Left renal cortex interstitium (tissue), 4 donors: ENCODE results near the gene PLCH2. TPM values are rescaled to one million over a fixed set of nuclear protein-coding genes. Genes with fewer than 3 reads are reported as not detected.

Source experiments
- DNase-seq, 4 donors: peaks; one replicate each; pipeline ENCODE4 v3.0.0-alpha.2; 2013; ENCODE audit warnings: low read depth in 4 of 4, low spot score in 2 of 4, missing footprints in 1 of 4
- polyA plus RNA-seq, 4 donors: library from polyadenylated mRNA; unstranded; fragments of 120-200 nt; gene quantifications; one replicate each; pipeline ENCODE4 v1.2.1, GENCODE V29; 2013; ENCODE audit not compliant: insufficient read length in 4 of 4

The PLCH2 gene
- polyA plus RNA-seq, 4 donors = 1.2 to 2.1 (median 1.5) TPM

DNA sequence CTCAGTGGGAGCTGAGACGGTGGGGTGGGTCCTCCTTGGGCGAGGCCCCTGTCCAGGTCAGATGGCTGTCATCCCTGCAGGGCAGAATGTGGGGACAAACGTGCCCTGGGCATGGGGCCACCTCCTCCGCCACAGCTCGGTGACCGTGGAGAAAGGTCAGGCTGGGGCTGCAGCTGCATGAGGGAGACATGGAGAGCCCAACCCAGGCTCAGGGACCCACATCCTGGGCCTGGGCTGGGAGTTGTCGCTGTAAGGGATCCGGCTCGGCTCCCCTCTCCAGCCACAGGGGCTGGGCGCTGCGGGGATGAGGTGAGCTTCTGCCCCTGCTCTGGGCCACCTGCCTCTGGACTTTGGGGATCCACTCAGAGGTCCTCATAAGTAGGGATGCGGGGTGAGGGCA lies 518 bp upstream of the PLCH2 start:
- DNase-seq = no peak

DNA sequence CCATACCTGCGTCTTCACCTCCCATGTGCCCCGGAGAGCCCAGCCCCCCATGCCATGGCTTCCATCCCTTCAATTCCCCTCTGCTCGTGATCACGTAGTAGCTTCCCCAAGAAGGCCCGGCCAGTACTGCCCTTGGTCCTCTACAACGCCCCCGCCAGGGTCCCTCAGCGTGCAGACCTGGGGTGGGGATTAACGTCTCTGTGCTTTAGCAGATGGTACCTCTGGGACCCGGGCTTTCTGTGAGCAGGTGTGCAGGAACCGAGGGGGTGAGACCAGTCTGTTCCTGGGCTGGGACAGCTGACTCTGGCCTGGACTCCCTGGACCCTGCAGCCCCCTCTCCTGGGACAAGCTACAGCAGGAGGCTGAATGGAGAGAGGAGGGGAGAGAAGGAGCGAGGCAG lies 1.2 kb downstream of the PLCH2 start:
- no peak for DNase-seq

DNA sequence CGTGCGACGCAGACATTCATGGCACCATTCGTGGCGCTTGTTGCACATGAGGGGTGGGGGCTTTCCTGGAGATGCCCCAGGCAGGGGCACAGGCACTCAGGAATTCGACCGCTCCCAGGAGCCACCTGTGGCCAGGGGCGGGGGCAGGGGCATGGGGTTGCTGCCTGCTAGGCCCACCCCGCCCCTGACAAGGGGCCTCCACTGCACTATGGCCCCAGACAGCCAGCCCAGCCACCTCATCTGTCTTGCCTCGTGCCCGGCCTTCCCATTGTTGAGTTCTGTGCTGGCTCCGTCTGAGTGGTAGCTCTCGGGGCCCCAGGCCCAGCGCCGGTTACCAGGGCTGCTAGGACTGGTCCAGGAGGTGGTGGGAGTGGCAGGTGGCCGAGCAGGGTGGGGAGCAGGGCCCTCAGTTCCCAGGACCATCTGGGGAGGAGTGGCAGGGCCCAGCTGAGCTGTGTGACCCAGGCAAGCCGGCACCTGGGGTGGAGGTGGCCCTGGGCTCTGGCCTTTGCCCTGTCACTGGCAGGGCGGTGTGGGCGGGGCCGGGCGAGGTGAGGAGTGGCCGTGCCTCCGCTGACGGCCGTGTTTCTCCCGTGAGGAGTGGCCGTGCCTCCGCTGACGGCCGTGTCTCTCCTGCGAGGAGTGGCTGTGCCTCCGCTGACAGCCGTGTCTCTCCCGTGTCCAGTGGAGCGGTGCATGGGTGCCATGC lies 1.9 kb downstream of the PLCH2 start:
- no peak for DNase-seq

- DNase-seq = no peak
Observed at GRCh38 chr1:2479186-2479585, 3.1 kb downstream of the PLCH2 start.

DNA sequence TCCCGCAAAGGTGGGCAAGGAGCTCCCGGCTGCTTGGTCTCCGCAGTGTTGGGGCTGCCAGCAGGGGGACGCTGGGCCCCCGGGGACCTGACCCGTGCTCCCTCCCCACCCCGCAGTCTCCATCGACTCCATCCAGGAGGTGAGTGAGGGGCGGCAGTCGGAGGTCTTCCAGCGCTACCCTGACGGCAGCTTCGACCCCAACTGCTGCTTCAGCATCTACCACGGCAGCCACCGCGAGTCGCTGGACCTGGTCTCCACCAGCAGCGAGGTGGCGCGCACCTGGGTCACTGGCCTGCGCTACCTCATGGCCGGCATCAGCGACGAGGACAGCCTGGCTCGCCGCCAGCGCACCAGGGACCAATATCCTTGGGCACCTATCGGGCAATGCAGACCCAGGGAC lies 3.5 kb downstream of the PLCH2 start:
- no peak for DNase-seq

GRCh38 chr1:2480236-2480985 lies 4.3 kb downstream of the PLCH2 start:
- DNase-seq = no peak

DNA sequence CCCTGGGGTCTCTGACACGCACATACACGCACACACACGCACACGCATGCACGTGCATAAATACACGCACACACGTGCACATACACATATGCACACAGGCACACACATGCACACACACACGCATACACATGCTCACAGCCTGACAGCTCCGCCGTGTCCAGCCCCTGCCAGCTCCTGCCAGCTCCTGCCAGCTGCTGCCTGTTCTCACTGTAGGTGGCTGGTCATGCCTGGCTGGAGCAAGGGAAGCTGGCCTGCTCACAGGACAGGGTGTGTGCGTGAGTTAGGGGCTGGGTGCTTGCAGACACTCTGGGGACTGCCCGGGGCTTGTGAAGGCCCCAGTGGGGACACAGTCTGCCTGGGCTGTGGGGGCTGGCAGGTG lies 4.9 kb downstream of the PLCH2 start:
- peak in 1 of 4 donors; percentile 59 for DNase-seq

DNA sequence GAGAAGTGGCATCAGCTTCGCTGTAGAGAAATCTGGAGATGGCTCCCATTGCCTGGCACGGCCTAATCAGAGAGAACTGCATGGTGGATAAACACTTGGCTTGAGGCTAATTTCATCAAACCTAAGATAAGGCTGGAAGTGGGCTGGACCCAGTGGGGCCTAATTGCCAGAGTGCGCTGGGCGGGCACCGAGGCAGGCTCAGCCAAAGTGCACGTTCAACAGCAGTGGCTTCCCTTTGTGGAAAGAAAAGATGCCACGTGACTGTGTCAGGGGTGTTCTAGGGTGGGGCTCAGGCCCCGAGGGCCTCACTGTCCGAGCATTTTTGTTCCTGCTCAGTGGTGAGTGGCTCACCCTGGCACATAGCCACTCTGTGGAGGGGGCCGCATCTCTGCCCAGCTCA lies 5.8 kb downstream of the PLCH2 start:
- no peak for DNase-seq

- DNase-seq = no peak
Observed at GRCh38 chr1:2482588-2482987, 6.5 kb downstream of the PLCH2 start.

DNA sequence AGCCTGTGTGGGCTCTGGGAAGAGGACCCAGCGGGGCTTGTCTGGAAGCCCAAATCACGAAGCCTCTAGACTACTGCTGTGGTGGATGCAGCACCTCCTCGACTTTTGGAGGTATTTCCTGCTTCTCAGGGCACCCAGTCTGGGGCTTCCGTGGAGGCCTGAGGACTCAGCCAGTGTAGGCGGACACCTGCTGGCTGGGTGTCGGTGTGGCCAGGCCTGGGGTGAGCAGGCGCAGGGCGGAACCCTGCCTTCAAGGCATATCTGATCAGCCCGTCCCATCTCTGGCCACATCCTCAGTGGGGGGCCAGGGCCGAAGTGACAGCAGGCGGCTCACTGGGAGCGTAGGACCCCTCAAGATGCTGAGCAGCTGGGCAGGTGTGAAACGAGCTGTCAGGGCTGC lies 6.9 kb downstream of the PLCH2 start:
- DNase-seq = no peak

DNA sequence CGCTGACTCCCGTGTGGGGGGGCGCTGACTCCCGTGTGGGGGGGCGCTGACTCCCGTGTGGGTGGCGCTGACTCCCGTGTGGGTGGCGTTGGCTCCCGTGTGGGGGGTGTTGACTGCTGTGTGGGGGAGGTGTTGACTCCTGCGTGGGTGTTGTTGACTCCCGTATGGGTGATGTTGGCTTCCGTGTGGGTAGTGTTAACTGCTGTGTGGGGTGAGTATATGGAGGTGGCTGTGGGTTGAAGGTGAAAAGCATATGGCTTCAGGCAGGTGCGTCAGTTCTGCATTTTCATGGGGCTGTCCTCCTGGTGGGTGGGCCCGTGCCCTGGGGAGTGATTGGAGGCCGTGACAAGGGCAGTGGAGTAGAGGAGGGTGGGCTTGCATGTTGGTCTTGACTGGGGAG lies 7.9 kb downstream of the PLCH2 start:
- DNase-seq = no peak

GRCh38 chr1:2486041-2486440 lies 10.0 kb downstream of the PLCH2 start:
- no peak for DNase-seq

- no peak for DNase-seq
Observed at GRCh38 chr1:2486558-2486957, 10.5 kb downstream of the PLCH2 start.

GRCh38 chr1:2488688-2489087 lies 12.6 kb downstream of the PLCH2 start:
- DNase-seq = no peak

- no peak for DNase-seq
Observed at GRCh38 chr1:2489615-2490014, 13.5 kb downstream of the PLCH2 start.

- no peak for DNase-seq
Observed at GRCh38 chr1:2492091-2492490, 16.0 kb downstream of the PLCH2 start.

DNA sequence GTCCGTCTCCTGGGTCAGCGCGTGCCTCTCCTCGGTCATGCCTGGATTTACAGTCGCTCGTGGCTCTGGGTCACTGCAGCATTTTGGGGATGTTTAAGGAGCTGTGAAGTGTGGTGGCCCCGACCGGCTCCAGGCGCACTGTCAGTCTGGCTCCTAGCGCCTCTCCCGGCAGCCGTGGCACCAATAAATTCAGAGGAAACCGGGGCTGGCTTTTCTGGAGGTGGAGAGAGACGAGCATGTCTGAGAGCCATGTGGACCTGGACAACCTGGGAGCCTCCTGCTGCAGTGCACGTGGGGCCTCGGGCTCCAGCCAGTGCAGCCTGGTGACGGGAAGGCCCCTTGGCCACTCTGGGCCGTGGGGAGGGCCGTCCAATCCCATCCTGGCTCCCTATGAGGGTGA lies 17.1 kb downstream of the PLCH2 start:
- DNase-seq = no peak

DNA sequence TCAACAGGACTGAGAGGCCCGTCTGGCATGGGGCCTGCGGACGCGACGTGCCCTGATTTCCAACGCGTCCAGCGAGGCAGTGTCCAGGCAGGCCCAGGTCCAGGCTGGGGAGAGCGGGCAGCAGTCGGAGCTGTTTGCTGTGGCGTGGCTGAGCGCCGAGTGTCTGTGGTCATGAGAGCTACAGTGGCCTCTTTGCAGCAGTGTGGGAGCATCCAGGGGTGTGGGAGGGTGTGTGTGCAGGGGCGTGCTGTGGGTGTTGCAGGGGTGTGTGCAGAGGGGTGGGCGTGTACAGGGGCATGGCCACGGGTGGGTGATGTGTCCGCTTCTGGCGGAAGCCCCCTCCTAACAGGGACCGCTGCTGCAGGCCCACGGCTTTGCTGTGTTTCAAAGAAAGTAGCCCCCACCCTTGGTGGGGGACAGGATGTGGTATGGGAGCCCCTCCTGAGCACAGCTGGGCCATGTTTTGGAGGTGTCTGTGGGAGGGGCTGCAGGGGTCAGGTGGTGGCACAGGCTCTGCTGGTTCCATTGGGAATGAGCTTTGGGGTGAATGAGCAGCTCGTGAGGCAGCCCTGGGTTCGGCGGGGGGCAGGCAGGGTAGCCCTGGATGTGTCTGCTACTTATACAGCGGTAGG lies 17.7 kb downstream of the PLCH2 start:
- DNase-seq = no peak

DNA sequence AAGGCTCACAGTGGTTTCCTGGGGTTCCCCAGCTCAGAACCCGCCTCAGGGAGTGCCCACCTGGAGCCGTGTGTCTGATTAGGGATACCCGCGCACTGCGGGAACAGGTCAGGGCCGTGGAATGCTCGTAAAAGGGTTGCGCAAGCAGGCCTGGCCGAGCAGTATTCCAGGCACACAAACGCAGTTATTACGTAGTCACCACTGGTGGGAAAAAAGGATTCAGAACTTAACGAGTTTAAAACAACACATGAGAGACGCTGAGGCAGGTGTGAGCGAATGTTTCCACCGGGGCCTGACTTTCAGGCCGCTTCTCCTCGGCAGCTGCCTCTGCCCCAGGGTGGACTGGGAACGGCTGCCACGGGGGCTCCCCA lies 18.2 kb downstream of the PLCH2 start:
- DNase-seq = no peak

- DNase-seq = no peak
Observed at GRCh38 chr1:2495026-2495425, 18.9 kb downstream of the PLCH2 start.

- no peak for DNase-seq
Observed at GRCh38 chr1:2495546-2495945, 19.5 kb downstream of the PLCH2 start.

DNA sequence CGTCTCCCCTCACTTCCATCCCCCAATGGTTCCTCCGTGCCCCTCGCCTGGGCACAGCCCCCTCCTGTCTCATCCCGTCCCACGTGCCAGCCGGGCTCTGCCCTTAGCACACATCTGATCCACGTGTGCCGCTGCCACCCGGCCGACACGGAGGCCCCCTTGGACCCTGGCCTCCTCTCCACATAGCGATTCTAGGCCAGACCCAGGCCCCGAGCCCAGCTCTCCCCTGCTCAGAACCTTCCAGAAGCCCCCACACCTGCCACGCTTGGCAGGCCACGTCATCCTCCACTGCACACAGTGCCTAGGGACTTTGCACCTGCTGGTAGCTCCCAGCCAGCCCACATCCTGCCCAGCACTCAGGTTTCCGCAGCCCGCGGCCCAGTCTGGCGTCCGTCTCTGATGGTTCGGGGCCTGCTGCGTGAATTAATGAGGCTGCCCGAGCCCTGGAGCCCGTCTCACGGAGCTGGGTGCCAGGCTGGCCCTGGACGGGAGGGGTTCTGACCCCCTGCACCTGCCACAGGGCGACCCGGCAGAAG lies 20.1 kb downstream of the PLCH2 start:
- no peak for DNase-seq
